ENCODE results near the gene PTPRG.

PTPRG gene

DNA sequence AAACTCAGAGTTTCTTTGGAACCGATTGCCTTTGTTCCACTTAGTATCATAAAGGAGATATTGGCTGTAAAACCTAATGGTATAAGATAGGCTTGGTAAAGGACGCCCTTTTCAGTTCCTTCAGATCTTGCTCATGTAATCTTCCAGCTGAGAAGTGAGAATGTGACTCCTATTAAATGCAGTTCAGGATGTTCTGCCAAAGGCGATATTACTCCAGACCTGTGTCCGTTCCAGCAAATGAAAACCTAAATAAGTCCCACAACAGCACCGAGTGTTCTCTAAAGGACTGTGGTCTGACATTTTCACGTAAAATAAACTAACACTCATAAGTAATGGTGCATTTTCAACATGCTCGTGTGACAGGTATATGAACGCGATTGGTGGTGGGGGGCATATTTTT, 535.8 kb downstream of the PTPRG start:
- no peak for DNase-seq

DNA sequence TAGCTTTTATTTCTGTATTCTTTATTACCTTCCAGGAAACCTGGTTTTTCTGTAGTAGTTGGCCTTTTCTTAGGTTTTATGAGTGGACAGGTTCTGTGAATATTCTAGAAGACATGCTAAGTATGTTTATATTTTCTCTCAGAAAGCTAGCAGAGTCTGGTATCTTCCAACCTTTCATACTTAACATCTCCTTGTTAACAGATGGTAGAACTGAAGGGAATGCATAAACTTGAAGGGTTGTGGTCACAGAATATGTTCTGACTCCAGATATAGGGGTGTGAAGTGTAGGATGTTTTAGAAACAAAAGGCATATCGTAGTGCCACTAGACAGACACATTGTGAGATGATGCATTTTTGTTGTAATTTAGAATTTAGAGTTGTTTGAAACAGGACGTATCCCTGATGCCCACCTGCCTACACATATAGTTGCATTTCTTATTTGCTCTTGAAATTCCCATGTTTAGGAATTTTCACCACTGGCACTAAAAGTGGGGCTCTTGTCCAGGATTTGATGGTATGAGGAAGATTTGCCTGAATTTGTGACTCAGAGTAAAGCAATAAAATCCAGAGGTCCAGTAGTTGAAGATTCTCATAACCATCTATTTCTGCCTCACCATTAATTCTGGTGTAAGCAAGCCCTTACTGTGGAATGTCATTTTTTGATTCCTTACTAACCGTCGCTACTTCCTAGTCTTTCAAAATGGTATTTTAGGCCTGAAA, 537.4 kb downstream of the PTPRG start:
- no peak for DNase-seq

DNA sequence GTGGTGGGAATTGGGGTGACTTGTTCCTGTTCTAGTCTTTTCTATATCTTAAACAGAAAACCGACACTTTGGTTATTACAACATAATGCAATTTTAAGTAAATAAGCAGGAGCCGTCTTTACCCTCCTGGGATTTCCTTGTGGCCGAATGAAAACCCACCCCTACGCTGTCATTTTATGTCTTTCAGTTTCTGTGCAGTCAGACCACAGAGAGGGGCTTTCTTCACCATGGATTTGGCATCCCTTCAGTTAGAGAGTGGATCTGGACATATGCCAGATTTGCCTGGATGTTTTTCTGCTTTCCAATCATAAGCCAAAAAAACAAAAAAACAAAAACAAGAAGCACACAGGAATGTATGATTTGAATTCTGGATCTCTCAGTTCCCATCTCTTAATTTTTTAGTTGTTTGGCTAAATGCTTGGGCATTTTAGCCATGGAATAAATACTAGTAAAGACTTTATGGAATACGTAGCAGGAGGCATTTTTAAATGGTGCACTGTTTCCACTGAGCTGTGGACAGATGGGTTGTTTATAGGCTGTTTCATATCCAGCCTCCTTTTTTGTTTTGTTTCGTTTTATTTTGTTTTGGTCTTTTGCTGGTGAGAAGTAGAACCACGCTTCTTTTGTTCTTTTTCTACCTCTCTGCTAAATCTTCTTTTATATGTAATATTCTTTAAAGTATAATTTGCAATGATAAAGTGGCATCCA, 539.1 kb downstream of the PTPRG start:
- DNase-seq: no peak

DNA sequence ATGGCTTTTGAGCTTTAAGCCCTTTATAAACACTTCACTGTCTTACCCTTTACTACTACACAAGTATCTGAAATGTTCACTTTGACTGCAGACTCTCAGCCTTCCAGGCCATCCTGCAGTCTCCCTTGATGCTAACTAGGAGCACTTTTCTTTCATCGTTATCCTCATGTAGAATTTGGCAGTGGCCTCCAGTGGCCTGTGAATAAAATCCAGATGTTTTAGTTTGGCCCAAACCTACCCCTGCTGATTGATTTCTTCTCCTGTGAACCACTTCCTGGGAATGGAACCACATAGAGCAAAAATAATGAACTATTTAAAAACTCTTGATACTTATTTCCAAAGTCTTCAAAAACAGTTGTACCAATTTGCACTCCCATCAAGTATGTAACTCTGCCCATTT, 540.1 kb downstream of the PTPRG start:
- DNase-seq: no peak

DNA sequence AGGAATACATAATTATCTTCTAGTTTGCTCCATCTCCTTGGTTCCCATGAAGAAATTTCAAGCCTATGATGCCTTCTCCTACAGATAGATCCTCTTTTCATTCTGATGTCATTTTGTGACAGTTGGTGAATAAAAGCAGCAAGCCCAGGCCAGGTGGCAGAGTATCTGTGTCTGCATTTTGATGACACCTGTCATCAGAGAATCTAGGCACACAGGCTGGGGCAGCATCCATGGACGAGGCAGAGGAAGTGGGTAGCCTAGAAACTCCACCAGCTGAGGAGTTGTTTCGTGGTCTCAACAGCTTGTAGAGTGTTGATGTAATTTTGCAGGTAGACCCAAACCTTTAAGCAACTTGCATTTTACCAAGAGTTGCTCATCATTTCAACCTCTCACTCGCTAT, 542.2 kb downstream of the PTPRG start:
- no peak for DNase-seq

DNA sequence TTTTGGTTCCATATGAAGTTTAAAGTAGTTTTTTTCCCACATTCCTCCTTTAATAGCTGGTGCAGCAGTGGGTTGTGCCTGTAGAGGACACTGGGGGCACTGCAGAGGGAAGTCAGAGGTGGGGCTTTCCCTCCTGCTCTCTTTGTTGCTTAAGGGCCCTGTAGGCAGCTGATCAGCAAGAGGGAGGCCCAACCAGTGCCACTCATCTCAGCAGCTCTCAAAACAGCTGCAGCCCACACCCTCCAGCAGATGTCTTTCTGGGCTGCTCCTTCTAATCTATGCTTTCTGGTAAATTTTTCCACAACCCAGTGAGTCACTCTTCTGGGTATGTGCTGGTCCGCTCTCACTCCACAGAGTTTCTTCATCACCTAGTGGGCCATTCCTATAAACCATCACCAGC, 548.2 kb downstream of the PTPRG start:
- DNase-seq: no peak

DNA sequence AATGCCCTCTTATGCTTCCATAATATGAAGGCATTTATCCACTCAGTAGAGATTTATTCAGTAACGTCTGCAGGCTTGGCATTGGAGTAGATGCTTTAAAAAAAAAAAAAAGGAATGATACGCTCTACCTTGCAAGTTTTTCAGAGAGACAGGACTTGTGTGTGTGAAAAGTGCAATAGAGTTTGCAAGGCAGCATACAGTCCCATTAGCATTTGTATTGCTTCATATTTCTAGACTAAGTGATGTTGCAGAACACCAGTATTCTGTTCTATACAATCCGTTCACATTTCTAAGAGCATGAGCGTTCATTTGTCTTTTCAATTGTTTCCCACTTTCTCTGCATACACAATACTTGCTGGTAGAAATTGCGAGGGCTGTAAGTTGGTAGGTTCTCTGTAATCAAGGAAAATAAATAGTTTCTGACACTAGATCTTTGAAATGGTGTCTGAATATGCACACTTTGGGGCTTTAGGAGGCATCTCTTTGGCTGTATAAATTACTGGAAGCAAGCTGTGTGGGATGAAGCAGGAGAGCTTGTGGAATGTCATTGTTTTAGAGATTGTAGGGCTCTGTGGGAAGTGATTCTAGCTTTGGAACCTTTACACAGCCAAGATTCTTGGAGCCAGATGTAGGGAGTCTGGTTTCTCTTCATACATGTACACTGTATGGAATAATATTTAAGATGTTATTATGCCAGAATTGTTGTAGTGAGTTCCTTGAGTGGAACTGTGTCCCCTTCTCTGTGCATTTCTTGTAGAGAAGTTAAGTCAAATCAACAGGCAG, 549.3 kb downstream of the PTPRG start:
- DNase-seq: no peak

DNA sequence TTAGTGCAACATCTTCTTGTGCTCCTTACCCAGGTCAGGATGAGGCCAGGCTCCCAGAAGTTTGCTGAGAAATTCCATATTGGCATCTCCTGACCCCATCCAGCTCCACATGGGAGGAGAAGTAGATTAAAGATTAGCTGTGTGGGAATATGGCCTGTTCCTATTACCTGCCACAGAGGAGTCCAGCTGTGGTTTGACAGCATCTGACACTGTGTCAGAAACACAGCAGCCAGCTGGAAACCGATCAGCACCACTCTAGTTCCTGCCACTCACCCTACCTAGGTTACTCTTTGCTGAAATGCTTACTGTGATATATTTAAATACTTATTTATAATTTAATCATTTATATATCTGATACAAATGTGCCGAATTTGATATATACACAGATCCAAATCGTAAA, 551.7 kb downstream of the PTPRG start:
- DNase-seq: no peak

DNA sequence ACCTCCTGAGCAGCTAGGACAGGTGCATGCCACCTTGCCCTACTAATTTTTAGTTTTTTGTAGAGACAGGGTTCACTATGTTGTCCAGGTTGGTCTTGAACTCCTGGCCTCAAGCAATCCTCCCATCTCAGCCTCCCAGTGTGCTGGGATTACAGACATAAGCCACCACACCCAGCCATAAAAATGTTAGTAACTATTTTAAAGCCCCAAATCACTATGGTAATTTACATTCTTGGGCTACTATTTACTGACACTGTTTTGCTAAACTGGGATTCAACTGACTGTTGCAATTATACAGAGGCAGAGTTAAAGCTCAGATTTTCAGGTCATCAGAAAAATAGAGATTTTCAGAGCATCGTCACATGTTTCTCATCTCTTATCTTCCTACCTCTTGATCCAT, 553.4 kb downstream of the PTPRG start:
- no peak for DNase-seq

DNA sequence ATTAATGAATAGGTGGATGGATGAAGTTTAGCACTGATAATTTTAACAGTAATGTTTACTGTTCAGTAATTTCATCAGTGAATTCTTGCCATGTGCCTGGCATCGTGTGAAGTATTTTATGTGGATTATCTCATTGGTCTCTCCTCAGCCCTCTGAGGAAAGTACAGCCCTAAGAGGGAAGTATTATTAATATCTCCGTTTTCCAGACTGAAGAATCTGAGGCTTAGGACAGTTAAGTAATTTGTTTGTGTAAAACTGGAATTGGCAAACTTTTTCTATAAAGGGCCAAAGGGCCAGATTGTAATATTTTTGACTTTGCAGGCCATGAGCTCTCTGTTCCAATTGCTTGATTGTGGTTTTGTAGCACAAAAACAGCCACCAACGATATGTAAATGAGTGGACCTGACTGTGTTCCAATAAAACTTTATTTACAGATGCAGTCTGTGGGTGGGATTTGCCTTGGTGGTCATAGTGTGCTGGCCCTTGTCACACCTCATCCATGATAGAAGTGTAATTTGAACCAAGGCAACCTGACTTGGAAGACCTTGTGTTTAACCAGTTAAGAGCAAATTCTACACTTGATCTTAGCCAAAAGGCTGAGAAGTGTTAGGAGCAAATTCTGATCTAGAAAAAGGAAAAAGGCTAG, 556.7 kb downstream of the PTPRG start:
- no peak for DNase-seq

DNA sequence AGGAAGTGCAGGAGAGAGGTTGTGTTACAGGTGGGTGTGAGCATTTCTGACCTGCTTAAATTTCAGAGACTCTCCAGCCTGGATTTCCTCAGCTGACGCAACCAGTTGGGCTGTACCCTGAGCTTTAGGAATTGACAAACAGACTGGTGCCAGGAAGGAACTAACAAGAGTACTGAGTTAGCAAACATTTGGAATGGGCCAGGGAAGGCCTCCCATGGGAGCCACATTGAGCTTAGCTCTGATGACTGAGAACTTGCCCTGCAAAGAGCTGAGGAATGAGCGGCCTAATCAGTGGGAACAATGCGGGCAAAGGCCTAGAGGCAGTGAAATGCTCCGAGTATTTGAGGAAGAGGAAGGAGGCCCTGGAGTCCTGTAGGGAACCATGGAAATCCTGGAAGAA, 557.8 kb downstream of the PTPRG start:
- DNase-seq: no peak

DNA sequence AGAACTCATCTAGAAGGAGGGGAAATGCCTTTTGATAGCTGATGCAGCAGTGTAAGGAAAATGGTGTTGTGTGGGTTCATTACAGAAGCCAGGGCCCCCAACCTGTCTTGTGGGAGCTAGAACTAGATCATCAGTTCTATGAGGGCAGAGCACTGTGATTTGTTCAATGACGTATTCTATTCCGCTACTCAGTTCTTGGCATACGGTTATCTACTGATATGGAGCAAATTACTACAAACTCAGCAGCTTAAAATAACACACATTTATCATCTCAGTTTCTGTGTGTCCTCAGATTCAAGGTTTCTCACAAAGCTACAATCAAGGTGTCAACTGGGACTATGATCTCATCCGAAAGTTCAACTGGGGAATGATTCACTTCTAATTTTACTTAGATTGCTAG, 561.4 kb downstream of the PTPRG start:
- no peak for DNase-seq

DNA sequence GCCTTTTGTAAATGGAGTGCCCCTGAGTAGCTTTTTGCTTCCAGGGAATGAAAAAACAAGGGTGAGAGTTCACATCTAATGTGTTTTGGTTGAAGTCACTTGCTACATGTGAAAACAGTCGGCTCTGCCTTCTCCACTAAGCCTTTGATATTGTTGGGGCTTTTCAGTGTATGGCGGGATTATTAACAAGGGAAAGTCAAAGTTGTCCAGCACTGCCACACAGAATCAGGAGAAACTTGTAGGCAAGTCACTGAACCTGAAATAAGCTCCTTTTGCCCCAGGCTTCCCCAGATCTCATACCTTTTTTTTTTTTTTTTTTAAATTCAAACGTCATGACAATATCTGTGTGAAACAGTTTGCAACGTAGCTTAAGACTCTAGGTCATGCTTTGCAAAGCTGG, 564.0 kb downstream of the PTPRG start:
- no peak for DNase-seq

DNA sequence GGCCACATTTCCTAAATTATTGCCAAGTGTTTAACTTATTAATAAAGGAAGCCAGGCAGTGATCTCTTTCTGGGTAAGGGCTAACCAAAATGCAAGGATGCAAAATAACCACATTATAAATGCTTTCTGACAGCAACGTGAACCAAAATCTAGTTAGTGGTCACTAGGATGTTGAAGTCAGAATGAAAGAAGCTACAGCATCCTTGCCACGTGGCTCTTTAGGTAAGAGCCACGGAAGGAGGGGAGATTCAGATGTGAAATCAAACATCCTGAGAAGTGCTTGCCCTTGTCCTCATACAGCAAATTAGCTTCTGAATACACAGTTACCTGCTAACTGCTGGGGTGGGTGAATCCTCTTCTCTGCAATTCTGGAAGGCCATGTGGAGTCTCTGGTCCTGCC, 565.7 kb downstream of the PTPRG start:
- DNase-seq: no peak

DNA sequence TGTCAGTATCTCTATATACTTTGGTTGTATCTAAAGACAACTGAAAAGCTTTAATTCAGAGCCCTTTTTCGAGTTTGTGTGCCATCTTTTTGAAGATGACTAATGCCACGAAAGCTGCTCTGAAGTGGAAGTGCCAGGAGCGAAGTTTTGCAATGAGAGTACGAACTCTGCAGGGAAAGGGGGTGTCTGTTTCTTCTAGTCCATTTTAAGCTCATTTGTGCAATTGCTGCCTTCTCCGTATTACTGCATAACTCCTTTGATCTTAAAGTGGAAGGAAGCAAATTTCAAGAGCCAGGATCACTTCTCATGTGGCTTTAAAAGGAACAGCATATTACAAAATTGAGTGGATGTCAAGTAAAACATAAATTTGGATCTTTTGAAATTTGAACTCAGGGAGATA, 566.7 kb downstream of the PTPRG start:
- no peak for DNase-seq

DNA sequence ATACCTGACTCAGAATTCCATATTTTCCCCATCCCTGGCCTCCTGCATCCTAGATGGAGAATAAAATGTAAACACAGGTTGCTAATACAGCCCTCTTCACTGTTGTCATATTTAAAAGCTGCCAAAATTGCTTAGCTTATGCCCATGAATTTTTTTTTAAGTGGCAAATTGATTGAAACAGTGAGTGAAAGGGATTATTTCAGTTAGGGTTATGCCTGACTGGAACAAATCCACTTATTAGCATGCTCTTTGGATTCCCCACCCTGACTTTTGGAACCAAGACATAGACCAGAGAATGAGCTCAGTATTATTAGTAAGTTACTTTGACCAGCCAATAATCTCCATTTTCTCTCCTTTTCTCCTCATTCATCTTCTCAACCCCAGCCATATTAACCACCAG, 567.3 kb downstream of the PTPRG start:
- DNase-seq: no peak

DNA sequence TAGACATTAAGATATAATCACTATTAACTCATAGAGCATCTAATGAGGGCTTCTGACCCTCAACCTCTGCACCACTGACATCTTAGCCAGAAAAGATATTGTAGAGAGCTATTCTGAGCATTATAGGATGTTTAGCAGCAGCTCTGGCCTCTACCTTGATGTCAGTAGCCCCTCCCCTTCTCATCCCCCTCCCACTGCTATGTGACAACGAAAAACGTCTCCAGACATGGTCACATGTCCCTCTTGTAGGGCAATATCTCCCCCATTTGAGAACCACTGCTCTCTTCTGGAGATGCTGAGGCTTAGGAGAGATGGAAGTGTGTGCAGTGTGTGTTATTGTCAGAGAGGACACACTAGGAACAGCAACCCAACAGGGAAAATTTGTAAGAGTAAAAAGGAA, 569.7 kb downstream of the PTPRG start:
- no peak for DNase-seq

DNA sequence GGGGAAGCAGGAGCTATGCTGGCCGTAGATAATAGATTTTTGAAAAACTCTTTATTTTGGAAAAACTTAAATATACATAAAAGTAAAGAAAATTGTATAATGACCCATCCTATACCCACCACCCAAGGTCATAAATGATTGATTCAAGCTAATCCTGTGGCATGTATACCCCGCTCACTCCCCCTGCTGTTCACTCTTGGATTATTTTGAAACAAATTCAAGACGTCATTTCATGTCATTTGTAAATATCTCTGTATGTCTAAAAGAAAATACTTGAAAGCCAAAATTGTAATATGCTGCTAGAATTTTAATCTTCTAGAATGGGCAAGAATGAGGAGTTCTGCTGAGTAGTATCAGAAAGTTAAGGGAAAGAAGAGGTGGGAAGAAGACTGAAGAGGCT, 570.2 kb downstream of the PTPRG start:
- no peak for DNase-seq

DNA sequence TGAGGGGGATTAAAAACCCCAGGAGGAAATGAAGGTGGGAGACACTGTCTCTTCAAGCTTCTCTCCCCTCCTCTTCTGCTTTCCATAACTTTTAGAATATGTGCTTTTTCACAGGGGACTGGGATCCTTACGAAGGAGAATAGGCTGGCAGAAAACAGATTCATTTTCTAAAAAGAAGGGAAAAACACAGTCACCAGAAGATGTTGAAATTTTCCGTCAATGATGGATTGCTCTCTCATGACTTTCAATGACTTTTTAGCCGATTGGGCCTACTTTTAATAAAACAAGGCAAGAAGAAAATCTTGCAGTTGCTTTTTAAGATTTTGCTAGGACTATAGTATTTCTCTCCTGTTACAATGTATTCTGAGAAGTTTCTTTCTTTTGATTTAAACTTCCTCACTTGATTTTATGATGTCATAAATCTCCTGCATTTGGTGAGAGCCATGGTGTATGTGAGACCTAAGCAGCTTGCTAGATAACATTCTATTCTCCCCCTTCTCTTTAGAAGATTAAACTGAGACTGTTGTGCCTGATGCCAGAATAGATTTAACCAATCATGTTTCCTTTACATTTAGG, 570.7 kb downstream of the PTPRG start:
- no peak for DNase-seq

DNA sequence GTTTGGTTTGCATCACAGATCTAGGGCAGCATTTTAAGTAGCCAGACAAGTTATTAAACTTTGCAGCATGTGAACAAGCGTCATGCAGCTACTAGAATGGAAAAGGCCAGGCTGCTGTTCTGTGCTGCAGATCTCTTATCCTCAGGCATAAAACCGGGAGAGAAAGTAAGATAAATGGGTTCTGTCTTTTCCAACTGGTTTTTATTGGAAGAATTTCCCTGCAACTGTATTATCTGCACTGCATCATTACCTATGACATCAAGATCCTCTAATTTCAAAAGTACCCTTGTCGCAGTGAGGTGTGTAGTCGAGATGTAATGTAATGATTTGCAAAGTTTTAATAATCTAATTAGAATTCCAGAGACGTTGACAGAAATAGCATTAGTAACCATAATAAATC, 571.6 kb downstream of the PTPRG start:
- no peak for DNase-seq

DNA sequence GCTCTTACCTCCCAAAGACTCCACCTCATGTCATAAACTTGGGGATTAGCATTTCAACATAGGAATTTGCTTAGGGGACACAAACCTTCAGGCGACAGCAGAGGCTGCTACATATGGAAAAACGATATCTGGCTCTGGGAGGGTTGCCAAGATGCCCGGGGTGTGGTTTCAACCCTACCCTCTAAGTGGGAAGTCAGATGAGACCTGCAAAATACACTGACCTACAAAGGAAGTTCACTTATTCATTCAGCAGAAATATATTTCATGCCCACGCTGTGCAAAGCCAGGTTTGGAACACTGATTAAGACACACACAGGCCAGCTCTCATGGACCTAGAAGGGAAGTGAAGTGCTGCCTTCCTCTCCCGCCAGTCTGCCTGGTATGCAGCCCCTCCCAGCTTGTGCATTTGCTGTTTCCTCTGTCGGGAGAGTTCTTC, 572.7 kb downstream of the PTPRG start:
- DNase-seq: no peak

DNA sequence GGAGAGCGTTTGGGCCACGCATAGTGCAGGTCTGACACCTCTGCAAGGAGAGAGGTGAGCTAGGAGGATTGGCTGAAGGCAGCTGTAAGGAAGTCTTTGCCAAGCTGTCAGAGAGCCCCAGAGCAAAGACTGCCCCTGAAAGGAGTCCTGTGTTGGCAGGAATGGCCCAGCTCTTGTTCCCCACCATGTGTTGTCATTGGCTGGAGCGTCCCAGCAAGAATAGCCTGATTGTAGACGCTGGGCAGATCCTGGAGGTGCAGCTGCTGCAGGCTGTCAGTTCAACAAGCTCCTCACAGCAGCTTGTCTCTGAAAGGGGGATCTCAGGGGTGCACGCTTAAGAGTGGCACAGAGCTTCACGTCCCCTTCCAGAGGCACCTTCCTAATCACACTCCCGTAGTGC, 574.4 kb downstream of the PTPRG start:
- no peak for DNase-seq

DNA sequence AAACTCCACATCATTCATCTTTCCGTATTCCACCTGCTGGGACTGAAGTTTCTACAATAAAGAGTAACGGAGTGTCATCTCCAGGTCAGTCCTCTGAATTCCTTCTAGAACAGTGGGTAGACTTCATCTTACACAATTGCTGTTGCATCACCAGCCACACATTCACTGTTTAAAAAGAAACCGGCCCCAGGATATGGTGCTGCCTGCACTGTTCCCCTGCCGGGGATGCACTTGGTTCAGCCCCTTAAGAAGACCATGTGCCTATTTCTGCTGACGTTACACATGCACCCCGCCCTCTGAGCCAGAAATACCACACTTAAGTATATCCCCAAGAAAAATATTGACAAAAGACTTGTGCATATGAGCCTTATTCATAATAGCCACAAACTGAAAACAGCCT, 578.6 kb downstream of the PTPRG start:
- no peak for DNase-seq
